ENCODE data around the gene BFAR.

DNA sequence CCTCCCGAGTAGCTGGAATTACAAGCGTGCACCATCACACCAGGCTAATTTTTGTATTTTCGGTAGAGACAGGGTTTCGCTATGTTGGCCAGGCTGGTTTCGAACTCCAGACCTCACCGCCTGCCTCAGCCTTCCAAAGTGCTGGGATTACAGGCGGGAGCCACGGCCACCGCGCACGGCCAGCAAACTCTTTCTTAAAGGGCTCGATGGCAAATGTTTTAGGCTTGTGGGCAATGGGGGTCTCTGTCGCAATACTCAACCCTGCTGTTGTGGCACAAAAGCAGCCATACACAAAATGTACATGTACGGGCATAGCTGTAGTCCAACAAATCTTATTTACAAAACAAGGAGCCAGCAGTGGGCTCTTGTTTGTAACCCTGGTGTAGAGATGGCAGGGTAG lies 21.1 kb upstream of the BFAR start:
- TF ChIP-seq, protein P1, sequence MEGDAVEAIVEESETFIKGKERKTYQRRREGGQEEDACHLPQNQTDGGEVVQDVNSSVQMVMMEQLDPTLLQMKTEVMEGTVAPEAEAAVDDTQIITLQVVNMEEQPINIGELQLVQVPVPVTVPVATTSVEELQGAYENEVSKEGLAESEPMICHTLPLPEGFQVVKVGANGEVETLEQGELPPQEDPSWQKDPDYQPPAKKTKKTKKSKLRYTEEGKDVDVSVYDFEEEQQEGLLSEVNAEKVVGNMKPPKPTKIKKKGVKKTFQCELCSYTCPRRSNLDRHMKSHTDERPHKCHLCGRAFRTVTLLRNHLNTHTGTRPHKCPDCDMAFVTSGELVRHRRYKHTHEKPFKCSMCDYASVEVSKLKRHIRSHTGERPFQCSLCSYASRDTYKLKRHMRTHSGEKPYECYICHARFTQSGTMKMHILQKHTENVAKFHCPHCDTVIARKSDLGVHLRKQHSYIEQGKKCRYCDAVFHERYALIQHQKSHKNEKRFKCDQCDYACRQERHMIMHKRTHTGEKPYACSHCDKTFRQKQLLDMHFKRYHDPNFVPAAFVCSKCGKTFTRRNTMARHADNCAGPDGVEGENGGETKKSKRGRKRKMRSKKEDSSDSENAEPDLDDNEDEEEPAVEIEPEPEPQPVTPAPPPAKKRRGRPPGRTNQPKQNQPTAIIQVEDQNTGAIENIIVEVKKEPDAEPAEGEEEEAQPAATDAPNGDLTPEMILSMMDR (IDR thresholded peaks at IDR 0.05) = no peak
- TF ChIP-seq EP300 (IDR thresholded peaks at IDR 0.05) = no peak
- no peak for TF ChIP-seq POLR2AphosphoS2 (conservative IDR thresholded peaks at IDR 0.05; ENCODE audit: low read length)
- no peak for TF ChIP-seq POLR2A (IDR thresholded peaks at IDR 0.05; ENCODE audit: low read length)
- no peak for TF ChIP-seq GATA3 (IDR thresholded peaks at IDR 0.05; ENCODE audit: borderline replicate concordance)
- TF ChIP-seq MAFK (IDR thresholded peaks at IDR 0.05; ENCODE audit: partially characterized antibody) = no peak
- no peak for TF ChIP-seq MYC (IDR thresholded peaks at IDR 0.05; ENCODE audit: borderline replicate concordance, low read length)

Measured in A549 (cell line).